ENCODE measurements around the gene DYNC2H1. TPM values are rescaled to one million over a fixed set of nuclear protein-coding genes. Genes with fewer than 3 reads are reported as not detected.

The DYNC2H1 gene
- polyA plus RNA-seq, 6 donors from 2014 or later, result 0.12 to 0.97 (median 0.77) TPM; not detected in 1

DNA sequence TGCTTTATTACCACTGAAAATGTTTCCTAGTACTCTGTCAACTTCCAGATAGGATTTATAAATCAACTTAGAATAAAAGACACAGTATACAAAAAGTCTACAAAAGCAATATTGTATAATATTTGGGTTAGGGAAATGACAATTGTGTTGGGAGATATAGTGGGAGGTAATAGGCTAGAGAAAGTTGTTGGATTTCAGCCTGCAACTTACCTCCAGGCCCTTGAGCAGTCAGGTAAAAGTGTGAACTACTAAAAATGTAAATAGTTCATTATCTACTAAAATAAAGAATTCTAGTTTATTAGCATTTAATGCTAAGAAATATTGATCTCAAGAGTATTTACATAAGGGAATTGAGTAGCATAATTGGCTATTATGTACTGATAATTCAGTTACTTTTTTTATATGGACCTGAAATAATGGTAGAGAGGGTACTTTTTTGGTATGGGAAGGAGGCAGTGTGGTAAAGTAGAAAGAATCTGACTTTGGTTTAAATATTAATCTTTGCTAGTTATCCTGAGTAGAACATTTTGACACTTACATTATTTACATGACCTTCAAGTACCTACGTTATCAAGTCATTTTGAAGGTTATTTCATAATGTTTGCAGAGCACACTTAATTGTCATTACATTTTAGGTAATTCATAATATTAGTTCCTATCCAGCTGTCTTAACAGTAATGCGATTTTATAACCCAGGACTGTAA is 55.0 kb downstream of the DYNC2H1 start:
- ATAC-seq (ENCODE audit: low read depth in 2 of 2) (no peak), DNase-seq (no peak)
- Mint-ChIP-seq H3K9me3 (no peaks in the 10 kb centered on the region), H3K27ac (no peak overlapping the region), H3K4me1 (no peaks in the 10 kb centered on the region), H3K36me3 (no peaks in the 10 kb centered on the region), H3K27me3 (no peaks in the 10 kb centered on the region), H3K4me3 (no peak overlapping the region)

- H3K9me3 Mint-ChIP-seq, result no peaks in the 10 kb centered on the region
- no peak overlapping the region for H3K4me3 Mint-ChIP-seq
- H3K4me1 Mint-ChIP-seq, result no peaks in the 10 kb centered on the region
- no peaks in the 10 kb centered on the region for H3K27me3 Mint-ChIP-seq
- no peak for DNase-seq
- H3K27ac Mint-ChIP-seq, result no peak overlapping the region
- no peak for ATAC-seq (ENCODE audit: low read depth in 2 of 2)
- no peaks in the 10 kb centered on the region for H3K36me3 Mint-ChIP-seq
Measured at GRCh38 chr11:103167166-103167565, 57.9 kb downstream of the DYNC2H1 start.

DNA sequence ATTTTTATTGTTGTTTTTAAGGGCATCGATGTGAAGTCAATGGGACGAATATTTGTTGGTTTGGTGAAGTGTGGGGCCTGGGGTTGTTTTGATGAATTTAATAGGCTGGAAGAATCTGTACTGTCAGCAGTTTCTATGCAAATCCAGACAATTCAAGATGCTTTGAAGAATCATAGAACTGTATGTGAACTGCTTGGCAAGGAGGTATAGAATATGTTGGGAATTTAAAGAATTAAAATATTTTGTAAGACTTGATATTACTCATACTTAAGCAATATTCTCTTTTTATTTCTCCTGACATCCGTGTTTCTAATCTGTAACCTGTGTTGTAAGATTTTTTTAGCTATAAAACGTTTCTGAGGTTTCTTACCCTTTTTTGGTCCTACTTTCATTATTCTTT is 61.6 kb downstream of the DYNC2H1 start:
- DNase-seq, result no peak
- ATAC-seq (ENCODE audit: low read depth in 2 of 2), result no peak
- Mint-ChIP-seq H3K27ac (no peak overlapping the region), H3K4me1 (no peaks in the 10 kb centered on the region), H3K9me3 (no peaks in the 10 kb centered on the region), H3K36me3 (no peaks in the 10 kb centered on the region), H3K4me3 (no peak overlapping the region), H3K27me3 (no peaks in the 10 kb centered on the region)

- H3K9me3 Mint-ChIP-seq, result no peaks in the 10 kb centered on the region
Measured at GRCh38 chr11:103175461-103176129, 66.4 kb downstream of the DYNC2H1 start.

GRCh38 chr11:103183981-103184611 is 74.9 kb downstream of the DYNC2H1 start:
- no peak overlapping the region for H3K4me3 Mint-ChIP-seq
- H3K9me3 Mint-ChIP-seq, result no peaks in the 10 kb centered on the region
- DNase-seq, result no peak
- H3K27me3 Mint-ChIP-seq, result no peaks in the 10 kb centered on the region
- ATAC-seq (ENCODE audit: low read depth in 2 of 2), result no peak
- no peaks in the 10 kb centered on the region for H3K4me1 Mint-ChIP-seq
- H3K36me3 Mint-ChIP-seq, result no peaks in the 10 kb centered on the region
- no peak overlapping the region for H3K27ac Mint-ChIP-seq

More at GRCh38 chr11:103175461-103176129, 66.4 kb downstream of the DYNC2H1 start:
- Mint-ChIP-seq H3K36me3 (no peaks in the 10 kb centered on the region), H3K4me1 (no peaks in the 10 kb centered on the region), H3K4me3 (no peak overlapping the region), H3K27ac (no peak overlapping the region), H3K27me3 (no peaks in the 10 kb centered on the region)
- ATAC-seq (ENCODE audit: low read depth in 2 of 2) (no peak), DNase-seq (no peak)

DNA sequence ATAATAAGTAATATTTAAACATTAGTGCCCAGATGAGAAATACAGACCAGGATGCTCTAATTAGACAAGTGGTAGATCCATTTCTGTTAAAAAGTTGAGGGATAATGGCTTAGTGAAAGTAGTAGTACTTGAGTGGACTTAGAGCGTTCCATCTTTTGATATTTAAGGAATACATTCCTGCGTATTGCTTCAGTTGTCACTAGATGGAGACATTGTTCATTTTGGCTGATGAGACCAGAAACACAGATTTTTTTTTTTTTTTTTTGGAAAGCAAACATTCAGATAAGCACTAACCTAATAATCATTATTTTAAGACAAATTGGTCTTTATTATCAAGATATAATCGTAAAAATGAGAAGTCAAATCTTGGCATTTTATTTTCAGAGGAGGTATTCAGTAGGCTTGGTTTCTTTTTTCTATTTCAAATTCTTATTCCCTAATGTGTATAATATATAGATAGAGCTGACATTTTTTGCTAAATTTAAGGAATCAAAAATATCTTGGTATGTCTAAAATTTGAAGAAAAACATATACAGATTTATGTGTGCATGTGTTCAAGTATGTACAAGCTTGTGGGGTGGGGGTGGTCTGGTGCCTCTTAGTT is 92.9 kb downstream of the DYNC2H1 start:
- H3K36me3 Mint-ChIP-seq, result peaks cover 0 to 6% of the 10 kb centered on the region in 2 donors
- H3K4me3 Mint-ChIP-seq, result no peak overlapping the region
- no peaks in the 10 kb centered on the region for H3K9me3 Mint-ChIP-seq
- ATAC-seq (ENCODE audit: low read depth in 2 of 2) (no peak), DNase-seq (no peak)
- H3K4me1 Mint-ChIP-seq, result no peaks in the 10 kb centered on the region
- H3K27me3 Mint-ChIP-seq, result no peaks in the 10 kb centered on the region
- H3K27ac Mint-ChIP-seq, result no peak overlapping the region

GRCh38 chr11:103210543-103210942 is 101.3 kb downstream of the DYNC2H1 start:
- H3K27ac Mint-ChIP-seq, result no peak overlapping the region
- H3K9me3 Mint-ChIP-seq, result no peaks in the 10 kb centered on the region
- no peak for ATAC-seq (ENCODE audit: low read depth in 2 of 2)
- H3K36me3 Mint-ChIP-seq, result no peaks in the 10 kb centered on the region
- no peak for DNase-seq
- no peaks in the 10 kb centered on the region for H3K27me3 Mint-ChIP-seq
- H3K4me1 Mint-ChIP-seq, result no peaks in the 10 kb centered on the region
- H3K4me3 Mint-ChIP-seq, result no peak overlapping the region

DNA sequence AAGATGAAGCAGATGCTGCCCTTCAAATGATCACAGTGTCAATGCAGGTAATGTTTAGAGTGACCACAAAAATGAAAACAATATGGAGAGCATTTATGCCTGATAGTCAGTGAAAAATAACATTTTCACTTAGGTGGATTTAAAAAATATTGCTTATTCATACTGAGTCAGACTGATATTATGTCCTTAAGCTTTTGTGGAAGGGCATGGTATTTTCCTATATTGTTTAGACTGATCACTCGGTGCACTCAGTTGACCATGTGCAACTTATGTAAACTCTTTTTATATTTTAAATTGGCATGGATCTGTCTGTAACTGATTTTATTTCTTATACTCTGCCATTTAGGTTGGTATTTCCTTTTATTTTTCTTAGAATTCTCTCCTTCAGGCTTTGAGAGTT is 106.6 kb downstream of the DYNC2H1 start:
- no peaks in the 10 kb centered on the region for H3K9me3 Mint-ChIP-seq

DNA sequence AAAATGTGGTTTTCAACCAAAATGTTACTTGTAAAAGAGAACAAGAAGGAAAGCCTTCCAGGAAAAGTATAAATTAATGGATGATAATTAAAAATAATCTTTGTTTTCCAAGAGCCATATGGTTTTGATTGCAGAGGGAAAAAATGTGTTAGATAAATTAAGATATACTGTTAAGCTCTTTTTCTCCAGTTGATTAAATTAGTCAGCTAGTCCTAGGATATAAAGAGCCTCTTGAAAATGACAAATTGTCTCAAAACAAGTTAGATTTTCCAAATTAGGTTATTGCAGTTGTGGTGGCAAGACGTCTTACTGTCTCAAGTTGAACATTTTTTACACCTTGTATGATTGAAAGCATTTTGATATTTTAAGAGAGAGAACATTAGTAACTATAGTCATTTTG is 110.9 kb downstream of the DYNC2H1 start:
- Mint-ChIP-seq H3K27ac (no peak overlapping the region), H3K9me3 (no peaks in the 10 kb centered on the region), H3K4me3 (no peak overlapping the region), H3K27me3 (no peaks in the 10 kb centered on the region), H3K36me3 (no peaks in the 10 kb centered on the region), H3K4me1 (no peaks in the 10 kb centered on the region)
- DNase-seq (no peak), ATAC-seq (ENCODE audit: low read depth in 2 of 2) (no peak)

More for the DNA sequence above, 106.6 kb downstream of the DYNC2H1 start:
- H3K36me3 Mint-ChIP-seq, result no peaks in the 10 kb centered on the region
- DNase-seq (no peak), ATAC-seq (ENCODE audit: low read depth in 2 of 2) (no peak)
- H3K27me3 Mint-ChIP-seq, result no peaks in the 10 kb centered on the region
- H3K4me3 Mint-ChIP-seq, result no peak overlapping the region
- no peaks in the 10 kb centered on the region for H3K4me1 Mint-ChIP-seq
- no peak overlapping the region for H3K27ac Mint-ChIP-seq

DNA sequence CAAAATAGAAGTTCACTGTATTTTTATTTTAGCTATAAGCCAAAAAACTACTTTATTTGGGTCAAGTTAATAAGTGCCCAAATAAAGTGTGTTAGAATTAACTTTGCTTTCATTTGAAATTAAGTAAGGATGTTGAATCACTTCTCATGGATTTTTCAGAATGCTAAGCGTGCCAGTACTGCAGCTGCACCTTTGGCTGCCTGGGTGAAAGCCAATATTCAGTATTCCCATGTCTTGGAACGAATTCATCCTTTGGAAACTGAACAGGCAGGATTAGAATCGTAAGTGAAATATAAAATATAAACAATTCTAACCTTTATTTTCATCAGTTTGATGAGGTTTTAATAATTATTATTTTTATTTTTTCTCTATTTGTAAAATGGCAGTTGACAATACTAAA is 113.6 kb downstream of the DYNC2H1 start:
- Mint-ChIP-seq H3K9me3 (peaks cover 0 to 2% (median 0%) of the 10 kb centered on the region in 7 donors), H3K36me3 (no peaks in the 10 kb centered on the region), H3K4me3 (no peak overlapping the region), H3K4me1 (no peaks in the 10 kb centered on the region), H3K27me3 (no peaks in the 10 kb centered on the region), H3K27ac (no peak overlapping the region)
- DNase-seq (no peak), ATAC-seq (ENCODE audit: low read depth in 2 of 2) (no peak)

- Mint-ChIP-seq H3K27ac (no peak overlapping the region), H3K9me3 (peaks cover 0 to 2% (median 0%) of the 10 kb centered on the region in 7 donors), H3K4me3 (no peak overlapping the region), H3K4me1 (no peaks in the 10 kb centered on the region), H3K36me3 (no peaks in the 10 kb centered on the region), H3K27me3 (no peaks in the 10 kb centered on the region)
- DNase-seq (no peak), ATAC-seq (ENCODE audit: low read depth in 2 of 2) (no peak)
Measured at GRCh38 chr11:103228807-103229206, 119.6 kb downstream of the DYNC2H1 start.

GRCh38 chr11:103234974-103235373 is 125.7 kb downstream of the DYNC2H1 start:
- Mint-ChIP-seq H3K4me3 (no peak overlapping the region), H3K27ac (no peak overlapping the region), H3K9me3 (no peaks in the 10 kb centered on the region), H3K27me3 (no peaks in the 10 kb centered on the region), H3K4me1 (no peaks in the 10 kb centered on the region), H3K36me3 (peaks cover 0 to 6% of the 10 kb centered on the region in 2 donors)
- ATAC-seq (ENCODE audit: low read depth in 2 of 2) (no peak), DNase-seq (no peak)

- no peak for ATAC-seq (ENCODE audit: low read depth in 2 of 2)
- no peaks in the 10 kb centered on the region for H3K4me1 Mint-ChIP-seq
- DNase-seq, result no peak
- no peak overlapping the region for H3K27ac Mint-ChIP-seq
- no peak overlapping the region for H3K4me3 Mint-ChIP-seq
- no peaks in the 10 kb centered on the region for H3K27me3 Mint-ChIP-seq
- H3K36me3 Mint-ChIP-seq, result no peaks in the 10 kb centered on the region
- H3K9me3 Mint-ChIP-seq, result no peaks in the 10 kb centered on the region
Measured at GRCh38 chr11:103241574-103241973, 132.3 kb downstream of the DYNC2H1 start.

GRCh38 chr11:103254123-103254522 is 144.9 kb downstream of the DYNC2H1 start:
- no peak for ATAC-seq (ENCODE audit: low read depth in 2 of 2)
- Mint-ChIP-seq H3K27me3 (no peaks in the 10 kb centered on the region), H3K4me3 (no peak overlapping the region), H3K36me3 (no peaks in the 10 kb centered on the region), H3K9me3 (no peaks in the 10 kb centered on the region), H3K4me1 (no peaks in the 10 kb centered on the region), H3K27ac (no peak overlapping the region)
- DNase-seq, result no peak

All from naive B cell (primary cell).